ENCODE results near the gene SHC4. TPM values are rescaled to one million over a fixed set of nuclear protein-coding genes. Genes with fewer than 3 reads are reported as not detected.

Gene SHC4
- total RNA-seq, 2 experiments from 2014 or later = 1.9 to 2.6 TPM

GRCh38 chr15:48896869-48897814 is 66.6 kb downstream of the SHC4 start:
- H3K27ac Mint-ChIP-seq = no peak overlapping the region
- no peaks in the 10 kb centered on the region for H3K4me1 Mint-ChIP-seq (ENCODE audit: low read depth)
- H3K4me3 Mint-ChIP-seq = no peak overlapping the region
- intact Hi-C loops (cut with micrococcal nuclease) = no loop called here
- POLR2A ChIA-PET = interaction anchor here (0.6 kb wide), 1 partner anchor 618 kb away, joined by 3 read pairs; no protein-coding TSS in a partner anchor
- no peak for DNase-seq
- peaks cover 15% of the 10 kb centered on the region for H3K27me3 Mint-ChIP-seq
- no peaks in the 10 kb centered on the region for H3K9me3 Mint-ChIP-seq
- H3K36me3 Mint-ChIP-seq = no peaks in the 10 kb centered on the region
- CTCF ChIA-PET = interaction anchor here (0.7 kb wide), 1 partner anchor 78 kb away, joined by 3 read pairs; no protein-coding TSS in a partner anchor

GRCh38 chr15:48893311-48893710 is 70.4 kb downstream of the SHC4 start:
- no peaks in the 10 kb centered on the region for H3K36me3 Mint-ChIP-seq
- no peaks in the 10 kb centered on the region for H3K9me3 Mint-ChIP-seq
- CTCF ChIA-PET = interaction anchor here (0.9 kb wide), 1 partner anchor 15 kb away, joined by 3 read pairs; the partner anchor contains the start of gene EID1
- H3K27ac Mint-ChIP-seq = no peak overlapping the region
- no peak overlapping the region for H3K4me3 Mint-ChIP-seq
- DNase-seq = no peak
- H3K27me3 Mint-ChIP-seq = peaks cover 25% of the 10 kb centered on the region
- peaks cover 2% of the 10 kb centered on the region for H3K4me1 Mint-ChIP-seq (ENCODE audit: low read depth)
- intact Hi-C loops (cut with micrococcal nuclease) = no loop called here
- POLR2A ChIA-PET = no interaction called here

DNA sequence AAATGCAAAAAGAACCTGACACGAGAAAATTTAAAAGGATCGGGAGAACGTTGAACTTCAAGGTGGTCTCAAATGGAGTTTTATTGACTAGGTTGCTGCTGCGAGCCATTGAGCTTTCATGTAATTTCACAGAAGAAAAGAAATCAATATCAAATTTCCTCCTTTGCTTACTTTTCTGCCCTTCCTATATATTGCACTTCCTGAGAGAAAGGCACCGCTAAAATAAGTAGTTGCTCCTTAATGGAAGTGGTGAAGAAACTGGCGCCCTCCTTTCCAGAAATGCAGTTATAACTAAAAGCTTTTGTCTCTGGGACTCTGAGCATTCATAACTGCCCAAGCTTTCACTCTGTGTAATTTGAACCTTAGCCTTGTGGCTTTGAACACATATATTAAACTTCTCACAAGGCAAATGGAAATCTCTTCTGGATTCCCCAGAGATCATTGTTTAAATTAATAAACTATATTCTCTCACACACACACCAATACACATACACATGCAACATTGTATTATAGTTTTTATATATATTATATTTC is 72.4 kb downstream of the SHC4 start:
- Mint-ChIP-seq H3K4me3 (no peak overlapping the region), H3K4me1 (ENCODE audit: low read depth) (peaks cover 12% of the 10 kb centered on the region), H3K9me3 (no peaks in the 10 kb centered on the region), H3K36me3 (no peaks in the 10 kb centered on the region), H3K27me3 (peaks cover 19% of the 10 kb centered on the region), H3K27ac (no peak overlapping the region)
- CTCF ChIA-PET = interaction anchor here (1.1 to 2.5 kb wide), 2 partner anchors 30 to 32 kb away, joined by 4 to 7 read pairs; no protein-coding TSS in a partner anchor
- DNase-seq = no peak
- POLR2A ChIA-PET = no interaction called here
- intact Hi-C loops (cut with micrococcal nuclease) = no loop called here

DNA sequence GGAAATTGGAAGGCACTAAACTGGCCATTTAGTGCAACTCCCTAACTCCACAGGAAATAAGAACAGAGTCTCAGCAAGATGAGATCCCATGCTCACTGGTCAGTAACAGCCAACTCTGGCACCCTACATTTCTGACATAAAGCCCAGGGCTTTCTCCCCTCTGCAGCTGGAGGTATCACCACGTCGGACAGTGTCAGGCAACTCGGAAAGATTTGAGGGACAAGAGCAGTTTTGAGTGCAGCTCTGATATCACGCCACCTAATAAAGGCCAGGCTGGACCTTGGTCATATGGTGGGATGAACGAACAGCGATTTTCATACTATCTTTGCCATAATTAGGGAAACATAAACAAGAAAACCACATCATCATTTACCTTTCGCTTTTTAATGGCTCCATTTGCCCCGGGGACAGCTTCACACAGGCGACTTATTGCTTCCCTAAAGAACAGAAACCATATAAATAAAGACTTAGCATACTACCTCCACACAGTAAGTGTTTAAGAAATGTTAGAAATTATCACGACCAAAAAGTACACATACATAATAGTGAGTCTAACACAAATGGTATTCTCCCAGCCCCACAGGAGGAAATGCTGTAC is 73.2 kb downstream of the SHC4 start:
- POLR2A ChIA-PET = no interaction called here
- no peaks in the 10 kb centered on the region for H3K9me3 Mint-ChIP-seq
- intact Hi-C loops (cut with micrococcal nuclease) = no loop called here
- CTCF ChIA-PET = interaction anchor here (1.1 to 2.5 kb wide), 3 partner anchors 13 to 31 kb away, joined by 4 to 7 read pairs (median 4); partner anchors contain the start of gene EID1
- no peak overlapping the region for H3K4me3 Mint-ChIP-seq
- peaks cover 12% of the 10 kb centered on the region for H3K4me1 Mint-ChIP-seq (ENCODE audit: low read depth)
- H3K36me3 Mint-ChIP-seq = no peaks in the 10 kb centered on the region
- no peak overlapping the region for H3K27ac Mint-ChIP-seq
- peaks cover 19% of the 10 kb centered on the region for H3K27me3 Mint-ChIP-seq
- no peak for DNase-seq

DNA sequence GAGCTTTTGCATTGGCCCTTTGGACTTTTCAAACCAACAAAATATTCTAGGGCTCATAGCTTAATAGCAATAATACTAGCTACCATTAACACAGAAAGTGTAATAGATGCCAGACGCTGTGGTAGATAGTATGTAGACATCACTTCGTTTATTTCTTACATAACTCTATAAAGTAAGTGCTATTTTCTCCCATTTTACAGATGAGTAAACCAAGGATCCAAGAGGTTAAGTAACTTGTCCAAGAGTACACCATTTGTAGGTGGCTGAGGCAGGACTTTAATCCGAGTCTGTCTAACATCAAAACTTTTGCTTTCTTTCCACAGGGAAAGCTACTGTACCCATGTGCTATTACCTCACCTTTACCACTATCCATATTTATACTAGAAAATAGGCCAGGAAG is 73.8 kb downstream of the SHC4 start:
- ChIA-PET POLR2A (interaction anchor here (0.8 kb wide), 1 partner anchor 12 kb away, joined by 3 read pairs; the partner anchor contains the start of gene EID1), CTCF (interaction anchor here (1.6 to 2.5 kb wide), 2 partner anchors 12 to 28 kb away, joined by 4 to 7 read pairs; partner anchors contain the start of gene EID1)
- Mint-ChIP-seq H3K9me3 (no peaks in the 10 kb centered on the region), H3K27me3 (peaks cover 19% of the 10 kb centered on the region), H3K36me3 (no peaks in the 10 kb centered on the region), H3K27ac (no peak overlapping the region), H3K4me1 (ENCODE audit: low read depth) (peaks cover 12% of the 10 kb centered on the region), H3K4me3 (no peak overlapping the region)
- intact Hi-C loops (cut with micrococcal nuclease) = no loop called here
- DNase-seq = no peak

- Mint-ChIP-seq H3K27ac (no peak overlapping the region), H3K36me3 (no peaks in the 10 kb centered on the region), H3K27me3 (peaks cover 19% of the 10 kb centered on the region), H3K9me3 (no peaks in the 10 kb centered on the region), H3K4me3 (no peak overlapping the region), H3K4me1 (ENCODE audit: low read depth) (peaks cover 12% of the 10 kb centered on the region)
- no peak for DNase-seq
- ChIA-PET POLR2A (interaction anchor here (2.3 kb wide), 1 partner anchor 11 kb away, joined by 5 read pairs; the partner anchor contains the start of gene EID1), CTCF (interaction anchor here (1.9 kb wide), 1 partner anchor 87 kb away, joined by 8 read pairs; no protein-coding TSS in a partner anchor)
- intact Hi-C loops (cut with micrococcal nuclease) = loop anchor here (1.0 kb wide), 1 partner anchor 36 kb away; no protein-coding TSS in a partner anchor
Measured at GRCh38 chr15:48888836-48889235, 74.9 kb downstream of the SHC4 start.

GRCh38 chr15:48888191-48888590 is 75.5 kb downstream of the SHC4 start:
- Mint-ChIP-seq H3K4me1 (ENCODE audit: low read depth) (peaks cover 12% of the 10 kb centered on the region), H3K36me3 (no peaks in the 10 kb centered on the region), H3K4me3 (no peak overlapping the region), H3K27ac (no peak overlapping the region), H3K27me3 (peaks cover 19% of the 10 kb centered on the region), H3K9me3 (no peaks in the 10 kb centered on the region)
- POLR2A ChIA-PET = interaction anchor here (2.3 kb wide), 1 partner anchor 10 kb away, joined by 5 read pairs; the partner anchor contains the start of gene EID1
- CTCF ChIA-PET = interaction anchor here (1.9 kb wide), 1 partner anchor 87 kb away, joined by 8 read pairs; no protein-coding TSS in a partner anchor
- peak; percentile 71 for DNase-seq
- intact Hi-C loops (cut with micrococcal nuclease) = loop anchor here (1.0 kb wide), 1 partner anchor 37 kb away; no protein-coding TSS in a partner anchor

GRCh38 chr15:48887144-48887543 is 76.6 kb downstream of the SHC4 start:
- H3K4me1 Mint-ChIP-seq (ENCODE audit: low read depth) = peaks cover 18% of the 10 kb centered on the region
- intact Hi-C loops (cut with micrococcal nuclease) = no loop called here
- CTCF ChIA-PET = no interaction called here
- no peak for DNase-seq
- peaks cover 17% of the 10 kb centered on the region for H3K27me3 Mint-ChIP-seq
- no peaks in the 10 kb centered on the region for H3K9me3 Mint-ChIP-seq
- POLR2A ChIA-PET = interaction anchor here (2.3 kb wide), 1 partner anchor 9 kb away, joined by 5 read pairs; the partner anchor contains the start of gene EID1
- no peak overlapping the region for H3K4me3 Mint-ChIP-seq
- H3K27ac Mint-ChIP-seq = no peak overlapping the region
- no peaks in the 10 kb centered on the region for H3K36me3 Mint-ChIP-seq

DNA sequence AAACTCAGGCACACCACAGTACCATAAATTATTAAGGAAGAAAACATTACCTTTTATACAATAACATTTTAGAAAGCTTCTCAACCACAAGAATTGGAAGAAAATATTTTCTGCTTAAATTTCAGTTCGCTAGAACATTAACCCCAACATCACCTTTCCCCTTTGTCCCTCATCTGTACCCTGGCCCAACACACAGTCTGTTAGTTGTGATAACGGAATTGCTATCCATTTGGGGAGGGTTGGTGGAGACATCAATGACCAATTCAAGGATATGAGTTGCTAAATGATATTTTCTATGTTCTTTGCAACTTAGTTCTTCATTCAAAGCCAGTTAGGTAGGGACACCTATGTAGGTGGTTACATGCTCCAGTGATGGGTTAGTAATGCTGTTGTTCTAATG is 80.0 kb downstream of the SHC4 start:
- H3K27me3 Mint-ChIP-seq = peaks cover 5% of the 10 kb centered on the region
- no peaks in the 10 kb centered on the region for H3K9me3 Mint-ChIP-seq
- no peak overlapping the region for H3K4me3 Mint-ChIP-seq
- peaks cover 8% of the 10 kb centered on the region for H3K36me3 Mint-ChIP-seq
- intact Hi-C loops (cut with micrococcal nuclease) = no loop called here
- peaks cover 38% of the 10 kb centered on the region for H3K4me1 Mint-ChIP-seq (ENCODE audit: low read depth)
- POLR2A ChIA-PET = no interaction called here
- CTCF ChIA-PET = no interaction called here
- no peak overlapping the region for H3K27ac Mint-ChIP-seq
- no peak for DNase-seq

GRCh38 chr15:48880070-48880634 is 83.6 kb downstream of the SHC4 start:
- H3K4me1 Mint-ChIP-seq (ENCODE audit: low read depth) = peaks cover 44% of the 10 kb centered on the region
- no peak overlapping the region for H3K27ac Mint-ChIP-seq
- POLR2A ChIA-PET = interaction anchor here (1.2 to 1.5 kb wide), 2 partner anchors 60 to 290 kb away, joined by 3 read pairs; partner anchors contain the start of gene GALK2
- DNase-seq = no peak
- no peaks in the 10 kb centered on the region for H3K9me3 Mint-ChIP-seq
- CTCF ChIA-PET = interaction anchor here (0.7 to 2.0 kb wide), 4 partner anchors 19 to 541 kb away, joined by 3 to 11 read pairs (median 3); no protein-coding TSS in a partner anchor
- peaks cover 17% of the 10 kb centered on the region for H3K36me3 Mint-ChIP-seq
- H3K4me3 Mint-ChIP-seq = peak overlapping the region; percentile 33
- intact Hi-C loops (cut with micrococcal nuclease) = no loop called here
- H3K27me3 Mint-ChIP-seq = peaks cover 3% of the 10 kb centered on the region

All from activated CD4-positive, alpha-beta memory T cell treated with anti-CD3 and anti-CD28 coated beads for 36 hours (primary cell).